Progenitor cell of endocrine pancreas (in vitro differentiated cells): Measurements from ENCODE around the gene PICALM. TPM values are rescaled to one million over a fixed set of nuclear protein-coding genes. Genes with fewer than 3 reads are reported as not detected.

Experiments used
- DNase-seq: peaks from one replicate; pipeline ENCODE4 v3.0.0; 2021; ENCODE audit warnings: low spot score; ENCODE audit not compliant: unreplicated experiment
- H3K27ac Mint-ChIP-seq: 2 replicates; pipeline ENCODE4 v1.8.0; 2021; ENCODE audit warnings: mild to moderate bottlenecking, moderate library complexity, mixed read lengths
- H3K27me3 Mint-ChIP-seq: 2 replicates; pipeline ENCODE4 v1.8.0; 2021; ENCODE audit warnings: mixed read lengths
- H3K36me3 Mint-ChIP-seq: 2 replicates; pipeline ENCODE4 v1.8.0; 2022; ENCODE audit warnings: mixed read lengths; ENCODE audit not compliant: insufficient read depth
- H3K4me1 Mint-ChIP-seq: 2 replicates; pipeline ENCODE4 v1.8.0; 2021; ENCODE audit warnings: low read depth, mixed read lengths
- H3K4me3 Mint-ChIP-seq: 2 replicates; pipeline ENCODE4 v1.8.0; 2021; ENCODE audit warnings: low read depth, mild to moderate bottlenecking, moderate library complexity, mixed read lengths
- H3K9me3 Mint-ChIP-seq: 2 replicates; pipeline ENCODE4 v1.8.0; 2021; ENCODE audit warnings: low read depth, mixed read lengths
- long read RNA-seq: library from polyadenylated mRNA; unstranded; transcript quantifications from one replicate; pipeline ENCODE4 v2.0.0, GENCODE V29; 2020
- total RNA-seq: library from RNA; stranded (reverse); gene quantifications from 2 replicates; pipeline ENCODE4 v1.2.1, GENCODE V29; 2021
- TF ChIP-seq, protein P1 (sequence below): fragments of 200-600 bp; sonication (generic); IDR thresholded peaks from one replicate; pipeline ENCODE4 v1.5.0; 2021; ENCODE audit warnings: antibody characterized with exemption, mild to moderate bottlenecking; ENCODE audit not compliant: unreplicated experiment

PICALM gene, protein sequence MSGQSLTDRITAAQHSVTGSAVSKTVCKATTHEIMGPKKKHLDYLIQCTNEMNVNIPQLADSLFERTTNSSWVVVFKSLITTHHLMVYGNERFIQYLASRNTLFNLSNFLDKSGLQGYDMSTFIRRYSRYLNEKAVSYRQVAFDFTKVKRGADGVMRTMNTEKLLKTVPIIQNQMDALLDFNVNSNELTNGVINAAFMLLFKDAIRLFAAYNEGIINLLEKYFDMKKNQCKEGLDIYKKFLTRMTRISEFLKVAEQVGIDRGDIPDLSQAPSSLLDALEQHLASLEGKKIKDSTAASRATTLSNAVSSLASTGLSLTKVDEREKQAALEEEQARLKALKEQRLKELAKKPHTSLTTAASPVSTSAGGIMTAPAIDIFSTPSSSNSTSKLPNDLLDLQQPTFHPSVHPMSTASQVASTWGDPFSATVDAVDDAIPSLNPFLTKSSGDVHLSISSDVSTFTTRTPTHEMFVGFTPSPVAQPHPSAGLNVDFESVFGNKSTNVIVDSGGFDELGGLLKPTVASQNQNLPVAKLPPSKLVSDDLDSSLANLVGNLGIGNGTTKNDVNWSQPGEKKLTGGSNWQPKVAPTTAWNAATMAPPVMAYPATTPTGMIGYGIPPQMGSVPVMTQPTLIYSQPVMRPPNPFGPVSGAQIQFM
- 129 and 133 TPM in 2 replicates for total RNA-seq
- long read RNA-seq, partial matches to known transcripts = 14 of 50 reads
- long read RNA-seq, other reads (novel, unspliced or antisense) = 31 of 50 reads

DNA sequence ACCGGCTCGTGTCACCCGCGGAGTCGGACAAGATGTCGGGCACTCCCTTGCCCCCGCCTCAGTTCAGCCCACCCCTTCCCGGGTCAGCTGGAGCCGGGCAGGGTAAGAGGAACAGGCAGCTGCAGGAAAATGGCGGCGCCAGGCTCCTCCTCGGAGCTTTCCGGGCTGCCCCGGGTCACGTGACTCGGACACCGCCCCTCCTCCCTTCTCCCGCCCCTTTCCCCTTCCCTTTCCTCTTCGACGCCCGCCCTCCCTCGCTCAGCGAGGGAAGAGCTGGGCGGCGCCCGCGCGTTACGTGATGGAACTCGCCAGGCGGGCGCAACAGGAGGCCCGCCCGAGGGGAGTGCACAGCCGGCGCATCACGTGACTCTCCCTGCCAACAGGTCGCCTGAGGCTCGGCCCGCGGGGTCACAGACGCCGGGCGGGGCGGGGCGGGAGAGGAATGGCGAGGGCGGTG lies at the start of gene PICALM:
TSS of gene PICALM (minus strand) at position 134 of the 457 bp plus-strand sequence. CDS start 304 bp downstream, outside the sequence.
- Mint-ChIP-seq H3K9me3 (no peaks in the 10 kb centered on the region), H3K4me3 (peak within 1 kb of the TSS; percentile 100), H3K4me1 (peaks cover 30% of the 10 kb centered on the region), H3K27me3 (no peaks in the 10 kb centered on the region), H3K36me3 (no peaks in the 10 kb centered on the region), H3K27ac (peak within 1 kb of the TSS; percentile 99)
- TF ChIP-seq, protein P1, sequence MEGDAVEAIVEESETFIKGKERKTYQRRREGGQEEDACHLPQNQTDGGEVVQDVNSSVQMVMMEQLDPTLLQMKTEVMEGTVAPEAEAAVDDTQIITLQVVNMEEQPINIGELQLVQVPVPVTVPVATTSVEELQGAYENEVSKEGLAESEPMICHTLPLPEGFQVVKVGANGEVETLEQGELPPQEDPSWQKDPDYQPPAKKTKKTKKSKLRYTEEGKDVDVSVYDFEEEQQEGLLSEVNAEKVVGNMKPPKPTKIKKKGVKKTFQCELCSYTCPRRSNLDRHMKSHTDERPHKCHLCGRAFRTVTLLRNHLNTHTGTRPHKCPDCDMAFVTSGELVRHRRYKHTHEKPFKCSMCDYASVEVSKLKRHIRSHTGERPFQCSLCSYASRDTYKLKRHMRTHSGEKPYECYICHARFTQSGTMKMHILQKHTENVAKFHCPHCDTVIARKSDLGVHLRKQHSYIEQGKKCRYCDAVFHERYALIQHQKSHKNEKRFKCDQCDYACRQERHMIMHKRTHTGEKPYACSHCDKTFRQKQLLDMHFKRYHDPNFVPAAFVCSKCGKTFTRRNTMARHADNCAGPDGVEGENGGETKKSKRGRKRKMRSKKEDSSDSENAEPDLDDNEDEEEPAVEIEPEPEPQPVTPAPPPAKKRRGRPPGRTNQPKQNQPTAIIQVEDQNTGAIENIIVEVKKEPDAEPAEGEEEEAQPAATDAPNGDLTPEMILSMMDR = no peak
- DNase-seq = peak; percentile 97

DNA sequence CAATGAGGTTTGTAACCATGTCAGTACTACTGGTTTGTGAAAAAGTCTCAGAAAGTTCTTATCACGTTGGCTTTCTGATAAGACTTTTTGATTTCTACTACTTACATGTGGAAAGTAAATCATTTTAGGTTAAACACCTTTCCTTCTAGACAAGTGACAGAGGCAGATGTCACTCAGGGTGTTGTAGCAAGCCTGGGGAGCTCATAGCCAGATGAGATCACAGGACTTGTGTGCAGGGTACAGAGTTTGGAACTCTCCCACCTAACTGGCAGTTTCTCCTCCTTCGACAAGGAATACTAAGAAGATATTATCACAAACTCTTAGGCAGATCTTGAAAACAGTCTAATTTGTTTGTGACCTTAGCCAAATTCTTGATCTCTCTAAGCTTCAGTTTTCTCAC lies 49.4 kb upstream of the PICALM start:
- DNase-seq = no peak
- H3K36me3 Mint-ChIP-seq = no peaks in the 10 kb centered on the region
- peaks cover 3% of the 10 kb centered on the region for H3K4me1 Mint-ChIP-seq
- TF ChIP-seq, protein P1 = no peak
- no peaks in the 10 kb centered on the region for H3K9me3 Mint-ChIP-seq
- H3K27me3 Mint-ChIP-seq = no peaks in the 10 kb centered on the region
- H3K4me3 Mint-ChIP-seq = no peak overlapping the region
- no peak overlapping the region for H3K27ac Mint-ChIP-seq

DNA sequence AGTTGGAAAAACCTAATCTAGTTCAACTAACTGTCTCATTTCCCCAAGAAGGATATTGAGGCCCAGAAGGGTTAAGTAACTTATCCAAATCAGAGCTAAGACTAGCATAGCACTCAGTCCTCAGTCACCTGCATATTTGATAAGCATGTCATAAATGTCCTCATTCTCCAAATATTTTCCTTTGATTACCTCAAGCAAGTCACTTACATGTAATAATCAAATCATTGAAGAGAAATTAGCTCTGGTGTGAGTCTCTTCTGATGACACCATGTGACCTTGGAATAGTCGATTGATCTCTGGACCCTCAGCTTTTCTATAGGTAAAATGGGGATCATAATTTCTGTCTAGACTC lies 48.8 kb upstream of the PICALM start:
- H3K27ac Mint-ChIP-seq = no peak overlapping the region
- H3K4me1 Mint-ChIP-seq = peaks cover 3% of the 10 kb centered on the region
- DNase-seq = no peak
- no peak overlapping the region for H3K4me3 Mint-ChIP-seq
- no peaks in the 10 kb centered on the region for H3K36me3 Mint-ChIP-seq
- H3K27me3 Mint-ChIP-seq = no peaks in the 10 kb centered on the region
- TF ChIP-seq, protein P1 = no peak
- no peaks in the 10 kb centered on the region for H3K9me3 Mint-ChIP-seq

DNA sequence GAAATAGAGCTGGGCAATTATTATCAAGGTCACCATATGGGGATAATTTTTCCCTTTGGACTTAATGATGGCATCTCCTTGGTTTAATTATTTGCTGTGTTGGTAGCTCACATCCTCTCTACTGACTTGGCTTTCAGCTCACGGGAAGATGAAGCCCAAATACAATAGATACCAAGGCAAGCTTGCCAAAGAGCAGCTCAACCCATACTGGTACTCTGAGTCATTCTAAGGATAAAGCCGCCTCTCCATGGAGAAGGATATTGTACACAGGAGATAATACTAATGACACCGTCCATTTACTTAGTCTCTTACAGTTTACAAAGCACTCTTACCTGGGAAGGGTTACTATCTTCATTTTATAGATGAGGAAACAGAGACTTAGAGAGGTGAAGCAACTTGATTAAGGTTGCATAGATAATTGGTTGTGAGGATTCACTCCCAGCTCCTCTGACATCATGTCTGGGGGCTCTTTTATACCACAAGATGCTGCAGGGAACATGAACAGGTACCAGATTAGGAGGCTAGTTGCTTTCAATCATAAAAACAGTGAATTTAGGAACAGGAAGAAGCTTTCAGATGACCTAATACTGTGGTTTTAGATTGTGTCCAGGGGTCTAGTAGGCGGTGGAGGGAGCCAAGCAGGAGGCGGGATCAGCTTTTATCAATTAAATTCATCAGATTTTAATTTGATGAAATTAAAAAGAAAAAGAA lies 48.3 kb upstream of the PICALM start:
- no peaks in the 10 kb centered on the region for H3K27me3 Mint-ChIP-seq
- no peak for DNase-seq
- H3K27ac Mint-ChIP-seq = no peak overlapping the region
- H3K36me3 Mint-ChIP-seq = peaks cover 2% of the 10 kb centered on the region
- TF ChIP-seq, protein P1 = no peak
- H3K4me3 Mint-ChIP-seq = no peak overlapping the region
- H3K9me3 Mint-ChIP-seq = peaks cover 3% of the 10 kb centered on the region
- H3K4me1 Mint-ChIP-seq = peaks cover 3% of the 10 kb centered on the region

DNA sequence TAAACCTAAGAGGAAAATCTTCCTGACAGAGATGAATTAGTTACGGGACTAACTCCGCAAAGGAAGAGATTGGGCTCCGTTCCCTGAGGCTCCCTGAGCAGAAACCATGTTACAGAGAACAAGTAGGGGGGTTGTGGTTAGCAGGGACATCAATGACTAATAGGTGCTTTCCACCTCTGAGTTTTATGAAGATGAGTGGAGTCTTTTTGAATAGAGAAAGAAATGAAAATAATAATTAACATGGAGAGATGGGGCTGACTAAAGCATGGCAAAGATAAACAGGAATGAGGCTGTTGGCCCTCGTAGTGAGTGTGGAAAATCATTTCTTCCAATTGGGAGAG lies 47.5 kb upstream of the PICALM start:
- TF ChIP-seq, protein P1 = no peak
- H3K4me3 Mint-ChIP-seq = no peak overlapping the region
- peaks cover 3% of the 10 kb centered on the region for H3K9me3 Mint-ChIP-seq
- no peak overlapping the region for H3K27ac Mint-ChIP-seq
- H3K4me1 Mint-ChIP-seq = peaks cover 3% of the 10 kb centered on the region
- H3K27me3 Mint-ChIP-seq = no peaks in the 10 kb centered on the region
- peaks cover 2% of the 10 kb centered on the region for H3K36me3 Mint-ChIP-seq
- no peak for DNase-seq
